Measurements from ENCODE around the gene TPGS1.
A peak's percentile ranks its signal among the peaks of the same experiment; 100 is the strongest.

TPGS1 gene

GRCh38 chr19:507286-508203 lies at the start of gene TPGS1:
TPGS1 (plus strand) TSS chr19:507497; CDS start chr19:507507, 10 bp downstream.
- peak; percentile 78 for DNase-seq

DNA sequence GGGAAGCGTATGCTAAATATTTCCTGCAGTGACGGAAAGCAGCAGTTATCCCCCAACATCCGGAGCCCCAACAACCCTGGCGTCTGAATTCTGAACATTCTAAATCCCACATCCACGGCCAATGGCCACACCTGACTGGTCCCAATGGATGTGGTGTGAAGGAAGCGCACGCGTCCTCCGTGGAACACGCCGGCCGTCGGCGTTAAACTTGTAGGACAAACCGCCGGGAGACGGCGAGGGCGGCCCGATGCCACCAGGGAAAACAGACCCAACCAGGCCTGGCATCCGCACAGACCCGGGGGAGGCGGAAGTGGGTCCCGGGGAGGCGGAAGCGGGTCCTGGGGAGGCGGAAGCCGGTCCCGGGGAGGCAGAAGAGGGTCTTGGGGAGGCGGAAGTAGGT lies 49.7 kb upstream of the TPGS1 start:
- no peak for DNase-seq

DNA sequence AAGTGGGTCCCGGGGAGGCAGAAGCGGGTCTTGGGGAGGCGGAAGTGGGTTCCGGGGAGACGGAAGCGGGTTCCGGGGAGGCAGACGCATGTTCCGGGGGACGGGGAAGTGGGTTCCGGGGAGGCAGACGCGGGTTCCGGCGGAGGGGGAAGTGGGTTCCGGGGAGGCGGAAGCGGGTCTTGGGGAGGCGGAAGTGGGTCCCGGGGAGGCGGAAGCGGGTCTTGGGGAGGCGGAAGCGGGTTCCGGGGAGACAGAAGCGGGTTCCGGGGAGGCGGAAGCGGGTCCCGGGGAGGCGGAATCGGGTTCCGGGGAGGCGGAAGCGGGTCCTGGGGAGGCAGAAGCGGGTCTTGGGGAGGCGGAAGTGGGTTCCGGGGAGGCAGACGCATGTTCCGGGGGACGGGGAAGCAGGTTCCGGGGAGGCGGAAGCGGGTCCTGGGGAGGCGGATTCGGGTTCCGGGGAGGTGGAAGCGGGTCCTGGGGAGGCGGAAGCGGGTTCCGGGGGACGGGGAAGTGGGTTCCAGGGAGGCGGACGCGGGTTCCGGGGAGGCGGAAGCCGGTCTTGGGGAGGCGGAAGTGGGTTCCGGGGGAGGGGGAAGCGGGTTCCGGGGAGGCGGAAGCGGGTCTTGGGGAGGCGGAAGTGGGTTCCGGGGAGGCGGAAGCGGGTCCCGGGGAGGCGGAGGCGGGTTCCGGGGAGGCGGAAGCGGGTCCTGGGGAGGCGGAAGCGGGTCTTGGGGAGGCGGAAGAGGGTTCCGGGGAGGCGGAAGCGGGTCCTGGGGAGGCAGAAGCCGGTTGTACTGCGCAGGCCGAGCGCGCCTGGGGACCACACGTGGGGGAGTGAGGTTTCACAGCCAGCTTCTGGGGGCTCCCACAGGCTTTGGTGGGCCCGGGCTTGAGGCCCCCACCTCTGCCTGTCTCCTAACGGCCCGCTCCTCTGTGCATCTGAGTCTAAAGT lies 48.9 kb upstream of the TPGS1 start:
- DNase-seq: no peak

DNA sequence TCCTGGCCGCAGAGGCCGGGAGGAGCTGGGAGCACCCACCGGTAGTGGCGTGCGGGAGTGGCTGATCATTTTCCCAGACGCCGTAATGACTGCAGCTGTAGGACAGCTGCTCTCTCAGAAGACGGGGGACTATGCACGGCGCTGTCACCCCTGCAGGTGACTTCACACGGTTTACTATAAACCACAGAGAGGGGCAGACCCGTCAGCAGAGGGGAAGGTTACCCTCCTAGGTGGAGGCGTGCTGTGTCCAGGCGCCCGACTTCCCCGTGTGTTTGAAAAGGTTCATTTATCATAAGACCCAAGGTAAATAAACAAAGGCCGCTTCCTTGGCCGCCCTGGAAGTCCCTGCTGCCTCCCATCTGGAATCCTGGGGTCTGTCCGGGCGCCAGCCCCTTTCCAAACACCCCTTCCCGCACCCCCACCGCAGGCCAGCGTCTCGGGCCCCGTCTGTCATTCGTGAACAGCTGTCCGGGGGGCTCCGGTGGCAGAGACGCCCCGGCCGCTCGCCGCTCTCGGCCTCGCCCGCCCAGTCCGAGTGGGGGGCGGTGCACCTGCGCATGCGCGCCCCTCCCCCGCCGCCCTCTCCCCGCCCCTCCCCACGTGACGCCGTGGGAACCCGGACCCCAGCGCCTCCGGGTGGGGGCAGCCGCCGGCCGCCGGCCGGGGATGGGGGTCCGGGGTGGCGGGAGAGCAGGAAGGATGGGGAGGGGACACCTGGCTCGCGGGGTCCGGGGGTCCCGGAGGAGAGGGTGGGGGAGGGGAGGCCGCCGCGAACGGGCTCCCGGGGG lies 47.4 kb upstream of the TPGS1 start:
- DNase-seq: no peak

- DNase-seq: no peak
These were observed 46.2 kb upstream of the TPGS1 start, which contains the start of gene SHC2 for GRCh38 chr19:460877-461720. SHC2 (minus strand) TSS chr19:461033; CDS start chr19:460996, 37 bp downstream.

- no peak for DNase-seq
These were observed 45.4 kb upstream of the TPGS1 start for GRCh38 chr19:461721-462551.

DNA sequence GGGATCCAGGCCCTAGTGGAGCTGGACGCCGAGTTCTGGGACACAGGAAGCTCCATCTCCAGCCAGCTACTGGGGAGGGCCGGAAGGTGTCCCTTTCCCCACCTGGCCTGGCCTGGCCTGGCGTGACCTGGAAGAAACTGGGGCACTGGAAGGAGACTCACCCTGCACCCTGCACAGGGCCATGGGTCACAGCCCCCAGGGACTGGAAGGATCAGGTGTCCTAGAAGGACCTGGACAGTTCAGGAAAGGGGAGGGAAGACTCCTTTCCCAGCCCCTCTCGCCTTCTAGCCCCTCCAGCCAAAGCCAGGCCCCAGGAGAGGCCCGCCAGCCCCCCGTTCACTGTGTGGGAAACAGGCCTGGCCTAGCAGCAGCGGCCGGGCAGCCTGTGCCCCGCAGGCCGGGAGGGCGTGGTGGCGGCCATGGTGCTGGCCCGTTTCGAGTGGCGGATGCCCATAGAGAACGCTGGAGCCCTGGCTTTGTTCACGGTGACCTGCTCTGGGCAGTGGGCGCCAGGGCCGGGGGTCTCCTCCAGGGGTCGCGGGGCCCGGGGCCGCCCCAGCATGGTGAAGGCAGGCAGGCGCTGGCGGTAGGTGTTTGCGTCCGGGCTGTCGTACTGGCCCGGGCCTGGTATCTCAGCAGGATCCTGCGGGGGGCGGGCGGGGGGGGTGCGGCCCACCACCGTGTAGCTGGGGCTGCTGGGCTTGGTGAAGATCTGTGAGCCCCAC lies 43.7 kb upstream of the TPGS1 start:
- DNase-seq: no peak

- no peak for DNase-seq
These were observed 43.1 kb upstream of the TPGS1 start for GRCh38 chr19:464208-464545.

DNA sequence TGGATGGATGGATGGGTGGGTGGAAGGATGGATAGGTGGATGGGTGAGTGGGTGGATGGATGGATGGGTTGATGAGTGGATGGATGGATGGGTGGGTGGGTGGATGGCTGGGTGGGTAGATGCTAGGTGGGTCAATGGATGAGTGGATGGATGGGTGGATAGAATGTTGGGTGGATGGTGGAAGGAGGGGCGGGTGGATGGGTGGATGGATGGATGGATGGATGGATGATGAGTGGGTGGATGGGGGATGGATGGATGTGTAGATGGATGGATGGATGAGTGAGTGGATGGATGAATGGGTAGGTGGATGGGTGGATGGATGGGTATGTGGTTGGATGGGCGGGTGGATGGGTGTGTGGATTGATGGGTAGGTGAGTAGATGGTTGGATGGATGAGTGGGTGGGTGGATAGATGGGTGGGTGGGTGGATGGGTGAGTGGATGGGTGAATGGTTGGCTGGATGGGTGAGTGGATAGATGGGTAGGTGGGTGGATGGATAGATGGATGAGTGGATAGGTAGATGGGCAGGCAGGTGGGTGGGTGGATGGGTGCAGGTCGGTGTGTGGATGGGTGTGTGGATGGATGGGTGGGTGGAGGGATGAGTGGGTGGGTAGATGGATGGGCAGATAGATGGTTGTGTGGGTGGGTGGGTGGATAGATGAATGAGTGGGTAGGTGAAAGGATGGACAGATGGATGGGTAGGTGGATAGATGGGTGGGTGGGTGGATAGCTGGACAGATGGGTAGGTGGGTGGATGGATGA lies 42.1 kb upstream of the TPGS1 start:
- DNase-seq: no peak

- DNase-seq: no peak
These were observed 39.7 kb upstream of the TPGS1 start for GRCh38 chr19:467554-467953.

DNA sequence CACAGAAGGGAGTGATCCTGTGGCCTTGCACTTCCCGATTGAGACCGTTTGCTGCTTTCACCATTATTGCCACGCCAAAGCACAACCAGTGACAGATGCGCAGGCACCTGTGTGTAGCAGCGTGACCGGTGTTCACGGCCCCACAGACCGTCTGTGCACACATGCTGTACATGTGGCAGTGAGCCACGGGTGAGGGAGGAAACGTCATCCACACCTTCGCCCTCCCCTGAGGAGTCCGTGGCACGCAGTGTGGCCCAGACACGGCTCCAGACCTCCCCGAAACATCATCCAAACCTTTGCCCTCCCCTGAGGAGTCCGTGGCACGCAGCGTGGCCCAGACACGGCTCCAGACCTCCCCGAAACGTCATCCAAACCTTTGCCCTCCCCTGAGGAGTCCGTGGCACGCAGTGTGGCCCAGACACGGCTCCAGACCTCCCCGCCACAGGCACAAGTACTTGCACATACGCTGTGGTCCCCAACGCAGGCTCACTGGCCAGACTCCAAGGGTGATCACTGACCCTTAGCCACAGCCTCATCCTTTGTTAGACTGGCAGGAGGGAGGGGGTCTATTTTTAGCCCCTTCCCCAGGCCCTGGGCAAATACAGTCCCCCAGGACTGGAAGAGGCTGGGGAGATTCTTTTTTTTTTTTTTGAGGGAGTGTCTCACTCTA lies 38.6 kb upstream of the TPGS1 start:
- no peak for DNase-seq

- DNase-seq: no peak
These were observed 37.5 kb upstream of the TPGS1 start for GRCh38 chr19:469833-470232.

- no peak for DNase-seq
These were observed 36.6 kb upstream of the TPGS1 start for GRCh38 chr19:470701-471100.

DNA sequence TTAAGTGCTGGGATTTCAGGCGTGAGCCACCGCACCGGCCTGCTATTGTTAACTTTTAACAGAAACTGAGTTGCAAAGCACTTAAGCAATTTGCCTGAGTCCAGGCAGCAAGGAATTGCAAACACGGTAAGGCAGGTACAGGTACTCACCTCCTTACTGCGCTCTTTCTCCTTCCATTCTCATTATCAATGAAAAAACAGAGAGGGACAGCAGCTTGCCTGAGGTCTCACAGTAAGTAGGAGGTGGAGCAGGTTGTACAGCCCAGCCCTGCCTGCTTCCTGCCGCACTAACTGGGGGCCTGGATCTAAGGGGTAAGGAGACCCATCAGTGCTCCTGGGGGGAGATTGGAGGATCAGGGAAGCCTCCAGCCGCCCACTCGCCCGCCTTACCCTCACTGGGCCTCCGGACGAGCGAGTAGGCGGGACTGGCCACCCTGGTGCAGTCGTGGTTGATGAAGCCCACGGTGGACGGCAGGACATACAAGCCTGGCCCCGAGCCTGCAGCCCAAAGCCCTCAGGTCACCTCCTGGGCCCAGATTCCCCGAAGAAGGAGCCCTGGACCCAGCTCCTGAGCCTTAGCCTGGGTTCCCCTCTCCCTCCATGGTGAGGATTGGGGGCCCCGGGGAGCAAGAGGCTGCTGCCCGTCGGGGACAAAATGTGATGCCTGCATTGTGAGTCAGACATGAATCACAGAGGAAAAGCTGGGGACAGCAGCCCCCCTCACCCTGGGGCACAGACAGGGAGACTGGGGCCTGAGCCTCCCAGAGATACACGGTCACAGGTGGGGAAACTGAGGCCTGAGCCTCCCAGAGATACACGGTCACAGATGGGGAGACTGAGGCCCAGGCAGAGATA lies 35.1 kb upstream of the TPGS1 start:
- DNase-seq: peak; percentile 25

GRCh38 chr19:474126-475078 lies 32.9 kb upstream of the TPGS1 start:
- no peak for DNase-seq

GRCh38 chr19:475360-475759 lies 31.9 kb upstream of the TPGS1 start:
- DNase-seq: no peak
